HG03378 (cell line): Measurements from ENCODE around the gene ZNF592.
"Not testable (repeated sequence)": the region's sequence is repeated elsewhere in the genome, so short reads cannot be mapped to it uniquely, and the experiment has no call there.

Experiments
- ATAC-seq: cut with Tn5 transposase; IDR thresholded peaks from one replicate; pipeline ENCODE4 v1.9.1; 2021; ENCODE audit warnings: mild to moderate bottlenecking, moderate library complexity; ENCODE audit not compliant: unreplicated experiment

Gene ZNF592

GRCh38 chr15:84845631-84846030, 97.2 kb downstream of the ZNF592 start:
- ATAC-seq: not testable (repeated sequence)

- ATAC-seq: no peak
Observed at GRCh38 chr15:84846269-84846668, 97.9 kb downstream of the ZNF592 start.

GRCh38 chr15:84847382-84847781, 99.0 kb downstream of the ZNF592 start:
- no peak for ATAC-seq

- no peak for ATAC-seq
Observed at GRCh38 chr15:84852212-84852611, 103.8 kb downstream of the ZNF592 start.

- ATAC-seq: no peak
Observed at GRCh38 chr15:84855136-84855535, 106.7 kb downstream of the ZNF592 start.

GRCh38 chr15:84855765-84856164, 107.4 kb downstream of the ZNF592 start:
- no peak for ATAC-seq
